Measurements from ENCODE around the gene CADPS2. TPM values are rescaled to one million over a fixed set of nuclear protein-coding genes. Genes with fewer than 3 reads are reported as not detected.

CADPS2 gene
- total RNA-seq, 1 donor from 2014 or later = 27.8 TPM

DNA sequence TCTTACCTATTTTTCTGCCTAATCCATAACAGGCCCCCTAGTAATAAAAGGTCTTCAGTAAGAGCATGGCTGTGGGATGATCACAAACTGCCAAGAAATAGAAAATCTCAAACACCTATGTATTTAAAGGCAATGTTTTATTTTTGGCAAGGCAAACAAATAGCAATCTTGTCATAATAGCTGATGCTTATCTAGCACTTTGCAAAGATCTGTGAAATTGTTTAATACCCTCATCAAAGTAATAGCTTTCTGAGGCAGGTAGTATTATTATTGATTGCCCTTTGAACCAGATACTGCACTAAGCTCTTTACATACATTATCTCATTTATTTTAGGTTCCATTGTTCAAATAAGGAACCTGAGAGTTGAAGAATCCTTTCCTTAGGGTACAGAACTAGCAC is 1.6 kb upstream of the CADPS2 start:
- Mint-ChIP-seq H3K27ac (ENCODE audit: unreplicated experiment) (no peak overlapping the region), H3K27me3 (ENCODE audit: unreplicated experiment) (peaks cover 4% of the 10 kb centered on the region), H3K36me3 (ENCODE audit: low read depth, unreplicated experiment) (no peaks in the 10 kb centered on the region), H3K9me3 (ENCODE audit: unreplicated experiment) (no peaks in the 10 kb centered on the region), H3K4me1 (ENCODE audit: unreplicated experiment) (peaks cover 16% of the 10 kb centered on the region), H3K4me3 (ENCODE audit: unreplicated experiment) (no peak overlapping the region)
- no peak for DNase-seq (ENCODE audit: low spot score)
- TF ChIP-seq, protein P1, sequence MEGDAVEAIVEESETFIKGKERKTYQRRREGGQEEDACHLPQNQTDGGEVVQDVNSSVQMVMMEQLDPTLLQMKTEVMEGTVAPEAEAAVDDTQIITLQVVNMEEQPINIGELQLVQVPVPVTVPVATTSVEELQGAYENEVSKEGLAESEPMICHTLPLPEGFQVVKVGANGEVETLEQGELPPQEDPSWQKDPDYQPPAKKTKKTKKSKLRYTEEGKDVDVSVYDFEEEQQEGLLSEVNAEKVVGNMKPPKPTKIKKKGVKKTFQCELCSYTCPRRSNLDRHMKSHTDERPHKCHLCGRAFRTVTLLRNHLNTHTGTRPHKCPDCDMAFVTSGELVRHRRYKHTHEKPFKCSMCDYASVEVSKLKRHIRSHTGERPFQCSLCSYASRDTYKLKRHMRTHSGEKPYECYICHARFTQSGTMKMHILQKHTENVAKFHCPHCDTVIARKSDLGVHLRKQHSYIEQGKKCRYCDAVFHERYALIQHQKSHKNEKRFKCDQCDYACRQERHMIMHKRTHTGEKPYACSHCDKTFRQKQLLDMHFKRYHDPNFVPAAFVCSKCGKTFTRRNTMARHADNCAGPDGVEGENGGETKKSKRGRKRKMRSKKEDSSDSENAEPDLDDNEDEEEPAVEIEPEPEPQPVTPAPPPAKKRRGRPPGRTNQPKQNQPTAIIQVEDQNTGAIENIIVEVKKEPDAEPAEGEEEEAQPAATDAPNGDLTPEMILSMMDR (IDR thresholded peaks at IDR 0.05; ENCODE audit: unreplicated experiment) = no peak

- H3K36me3 Mint-ChIP-seq (ENCODE audit: low read depth, unreplicated experiment) = no peaks in the 10 kb centered on the region
- peaks cover 16% of the 10 kb centered on the region for H3K4me1 Mint-ChIP-seq (ENCODE audit: unreplicated experiment)
- H3K27ac Mint-ChIP-seq (ENCODE audit: unreplicated experiment) = no peak overlapping the region
- TF ChIP-seq, protein P1 (IDR thresholded peaks at IDR 0.05; ENCODE audit: unreplicated experiment) = no peak
- peaks cover 4% of the 10 kb centered on the region for H3K27me3 Mint-ChIP-seq (ENCODE audit: unreplicated experiment)
- DNase-seq (ENCODE audit: low spot score) = peak; percentile 58
- H3K9me3 Mint-ChIP-seq (ENCODE audit: unreplicated experiment) = no peaks in the 10 kb centered on the region
- H3K4me3 Mint-ChIP-seq (ENCODE audit: unreplicated experiment) = peak overlapping the region; percentile 89
Measured at GRCh38 chr7:122887198-122887597, 938 bp upstream of the CADPS2 start.

- H3K4me3 Mint-ChIP-seq (ENCODE audit: unreplicated experiment) = peak overlapping the region; percentile 96
- DNase-seq (ENCODE audit: low spot score) = peak; percentile 52
- peaks cover 16% of the 10 kb centered on the region for H3K4me1 Mint-ChIP-seq (ENCODE audit: unreplicated experiment)
- TF ChIP-seq, protein P1 (IDR thresholded peaks at IDR 0.05; ENCODE audit: unreplicated experiment) = no peak
- H3K9me3 Mint-ChIP-seq (ENCODE audit: unreplicated experiment) = no peaks in the 10 kb centered on the region
- peaks cover 4% of the 10 kb centered on the region for H3K27me3 Mint-ChIP-seq (ENCODE audit: unreplicated experiment)
- H3K27ac Mint-ChIP-seq (ENCODE audit: unreplicated experiment) = peak overlapping the region; percentile 81
- H3K36me3 Mint-ChIP-seq (ENCODE audit: low read depth, unreplicated experiment) = no peaks in the 10 kb centered on the region
Measured at GRCh38 chr7:122885583-122886356, 490 bp downstream of the CADPS2 start.

DNA sequence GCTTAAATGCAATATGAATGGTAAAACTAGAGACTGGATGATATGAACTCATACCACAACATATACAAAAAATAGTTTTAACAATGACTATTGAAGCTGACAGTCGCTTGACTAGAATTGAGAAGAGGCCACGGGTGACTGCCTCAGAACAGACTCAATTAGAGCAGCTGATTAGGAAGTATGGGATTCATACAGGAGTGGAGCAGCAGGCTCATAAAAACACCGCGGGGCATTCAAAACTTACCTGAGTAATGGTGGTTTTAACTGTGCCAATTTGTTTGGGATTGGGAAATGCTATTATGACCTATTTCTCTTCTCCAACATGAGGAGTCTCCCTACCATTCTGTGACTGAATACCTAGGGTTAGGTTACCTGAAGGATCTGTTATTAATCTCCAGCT is 2.1 kb downstream of the CADPS2 start:
- Mint-ChIP-seq H3K36me3 (ENCODE audit: low read depth, unreplicated experiment) (no peaks in the 10 kb centered on the region), H3K9me3 (ENCODE audit: unreplicated experiment) (no peaks in the 10 kb centered on the region), H3K4me3 (ENCODE audit: unreplicated experiment) (peak overlapping the region; percentile 19), H3K27me3 (ENCODE audit: unreplicated experiment) (peaks cover 4% of the 10 kb centered on the region), H3K4me1 (ENCODE audit: unreplicated experiment) (peaks cover 16% of the 10 kb centered on the region), H3K27ac (ENCODE audit: unreplicated experiment) (no peak overlapping the region)
- DNase-seq (ENCODE audit: low spot score) = no peak
- TF ChIP-seq, protein P1 (IDR thresholded peaks at IDR 0.05; ENCODE audit: unreplicated experiment) = no peak

- Mint-ChIP-seq H3K4me3 (ENCODE audit: unreplicated experiment) (no peak overlapping the region), H3K9me3 (ENCODE audit: unreplicated experiment) (no peaks in the 10 kb centered on the region), H3K27me3 (ENCODE audit: unreplicated experiment) (peaks cover 4% of the 10 kb centered on the region), H3K4me1 (ENCODE audit: unreplicated experiment) (peaks cover 16% of the 10 kb centered on the region), H3K27ac (ENCODE audit: unreplicated experiment) (no peak overlapping the region), H3K36me3 (ENCODE audit: low read depth, unreplicated experiment) (no peaks in the 10 kb centered on the region)
- TF ChIP-seq, protein P1 (IDR thresholded peaks at IDR 0.05; ENCODE audit: unreplicated experiment) = no peak
- no peak for DNase-seq (ENCODE audit: low spot score)
Measured at GRCh38 chr7:122883049-122883680, 3.1 kb downstream of the CADPS2 start.
